H1 (cell line): Measurements from ENCODE around the gene TCF20. TPM values are rescaled to one million over a fixed set of nuclear protein-coding genes. Genes with fewer than 3 reads are reported as not detected.
A peak's percentile ranks its signal among the peaks of the same experiment; 100 is the strongest.

Experiments
- CTCF ChIA-PET: fragments of 300-600 bp; sonication (Branson Sonifier 250); formaldehyde crosslinking; loops from one replicate; lab custom pipeline; 2021; ENCODE audit not compliant: partially characterized antibody; lab: Charles Lee
- POLR2A ChIA-PET: fragments of 300-600 bp; sonication (Branson Sonifier 250); formaldehyde crosslinking; loops from one replicate; lab custom pipeline; 2021; ENCODE audit warnings: inconsistent platforms; ENCODE audit not compliant: partially characterized antibody; lab: Charles Lee
- DNase-seq, 2 experiments: peaks; one replicate each; pipeline versions ENCODE4 v3.0.0 to v3.0.0-alpha.2; 2010 to 2022; ENCODE audit warnings: low spot score in 2 of 2, low read depth in 1 of 2, mixed read lengths in 1 of 2
- FAIRE-seq: peaks from 2 replicates; lab custom pipeline; 2011; peaks lifted over from hg19 to GRCh38; lab: Jason Lieb, UNC
- H2AFZ ChIP-seq: 2 replicates; pipeline ENCODE4 v1.8.1; 2012; ENCODE audit warnings: low read length, inconsistent platforms
- H2AK5ac ChIP-seq: 2 replicates; pipeline ENCODE4 v1.6.1; 2013; ENCODE audit warnings: low read depth, low read length
- H2BK120ac ChIP-seq: replicated peaks from 2 replicates; pipeline ENCODE3; 2013; ENCODE audit warnings: low read depth, low read length, inconsistent platforms
- H2BK12ac ChIP-seq: 2 replicates; pipeline ENCODE4 v1.6.1; 2013; ENCODE audit warnings: low read depth, low read length
- H2BK15ac ChIP-seq: 2 replicates; pipeline ENCODE4 v1.6.1; 2013; ENCODE audit warnings: low read length
- H2BK20ac ChIP-seq: 2 replicates; pipeline ENCODE4 v1.6.1; 2013; ENCODE audit warnings: low read length
- H2BK5ac ChIP-seq: 2 replicates; pipeline ENCODE4 v1.6.1; 2013; ENCODE audit warnings: low read depth, low read length
- H3K14ac ChIP-seq: 2 replicates; pipeline ENCODE4 v1.6.1; 2013; ENCODE audit warnings: inconsistent platforms; ENCODE audit not compliant: insufficient read length
- H3K18ac ChIP-seq: 2 replicates; pipeline ENCODE4 v1.6.1; 2013; ENCODE audit warnings: low read length; ENCODE audit errors: extremely low read depth
- H3K23ac ChIP-seq: 2 replicates; pipeline ENCODE4 v1.6.1; 2013; ENCODE audit warnings: inconsistent platforms; ENCODE audit not compliant: insufficient read length
- H3K23me2 ChIP-seq: 2 replicates; pipeline ENCODE4 v1.6.1; 2013; ENCODE audit warnings: low read depth, low read length
- H3K27ac ChIP-seq: 2 replicates; pipeline ENCODE4 v1.6.1; 2011; ENCODE audit warnings: low read depth, low read length, inconsistent platforms
- H3K27me3 ChIP-seq, 4 experiments: replicated peaks in 1 of 4; 1 replicate in 1 of 4; 2 replicates in 3 of 4; pipeline versions ENCODE4 v1.6.1 to v1.8.1; 2011 to 2013; ENCODE audit warnings: low read length in 3 of 4, mild to moderate bottlenecking in 3 of 4, inconsistent platforms in 2 of 4, mixed read lengths in 2 of 4, moderate library complexity in 1 of 4; ENCODE audit not compliant: control insufficient read depth in 3 of 4, insufficient read depth in 3 of 4; ENCODE audit errors: extremely low read depth in 1 of 4
- H3K36me3 ChIP-seq, 4 experiments: 2 replicates each; pipeline versions ENCODE4 v1.6.1 to v1.8.1; 2011 to 2013; ENCODE audit warnings: mild to moderate bottlenecking in 4 of 4, low read length in 3 of 4, moderate library complexity in 2 of 4, control low read depth in 1 of 4, inconsistent platforms in 1 of 4; ENCODE audit not compliant: insufficient read depth in 4 of 4, control insufficient read depth in 2 of 4
- H3K4ac ChIP-seq: replicated peaks from 2 replicates; pipeline ENCODE3; 2013; ENCODE audit warnings: low read length, low read depth, mixed read lengths, inconsistent platforms; ENCODE audit not compliant: insufficient read length
- H3K4me1 ChIP-seq, 4 experiments: replicated peaks in 1 of 4; 1 replicate in 1 of 4; 2 replicates in 3 of 4; pipeline versions ENCODE4 v1.6.1 to v1.8.1; 2011 to 2013; ENCODE audit warnings: low read length in 3 of 4, inconsistent platforms in 2 of 4, mixed read lengths in 1 of 4; ENCODE audit not compliant: insufficient read depth in 4 of 4, control insufficient read depth in 3 of 4
- H3K4me2 ChIP-seq, 2 experiments: 2 replicates each; pipeline versions ENCODE4 v1.6.1 to v1.8.1; 2011 to 2013; ENCODE audit warnings: low read depth in 2 of 2, low read length in 2 of 2, control low read depth in 1 of 2, inconsistent platforms in 1 of 2, mild to moderate bottlenecking in 1 of 2; ENCODE audit not compliant: insufficient read depth in 1 of 2
- H3K4me3 ChIP-seq, 4 experiments: fragments of 200-600, 300-600 bp in 1 of 4; sonication (generic), shearing (Covaris generic), sonication (Bioruptor Twin) in 1 of 4; 2 replicates each; pipeline versions ENCODE4 v1.5.1 to v1.8.1; 2011 to 2016; ENCODE audit warnings: low read length in 4 of 4, low read depth in 3 of 4, control low read depth in 2 of 4, inconsistent platforms in 2 of 4, mild to moderate bottlenecking in 2 of 4, mixed read lengths in 1 of 4, moderate library complexity in 1 of 4; ENCODE audit not compliant: insufficient read depth in 2 of 4; ENCODE audit errors: extremely low read depth in 1 of 4
- H3K56ac ChIP-seq: replicated peaks from 2 replicates; pipeline ENCODE3; 2013; ENCODE audit warnings: low read depth, mild to moderate bottlenecking, mixed read lengths, low read length, inconsistent platforms; ENCODE audit not compliant: insufficient read length
- H3K79me1 ChIP-seq: 2 replicates; pipeline ENCODE4 v1.6.1; 2013; ENCODE audit warnings: low read depth, low read length, control low read depth
- H3K79me2 ChIP-seq, 2 experiments: 2 replicates each; pipeline versions ENCODE4 v1.6.1 to v1.8.1; 2012 to 2013; ENCODE audit warnings: low read length in 2 of 2, mild to moderate bottlenecking in 2 of 2, inconsistent platforms in 1 of 2; ENCODE audit not compliant: insufficient read depth in 2 of 2, control insufficient read depth in 1 of 2
- H3K9ac ChIP-seq, 4 experiments: replicated peaks in 1 of 4; 1 replicate in 1 of 4; 2 replicates in 3 of 4; pipeline versions ENCODE4 v1.6.1 to v1.8.1; 2011 to 2013; ENCODE audit warnings: low read depth in 3 of 4, low read length in 3 of 4, control low read depth in 2 of 4, mild to moderate bottlenecking in 2 of 4, moderate library complexity in 2 of 4, inconsistent platforms in 1 of 4; ENCODE audit errors: extremely low read depth in 1 of 4
- H3K9me3 ChIP-seq, 2 experiments: 2 replicates each; pipeline versions ENCODE4 v1.6.1 to v1.8.1; 2012 to 2013; ENCODE audit warnings: mild to moderate bottlenecking in 2 of 2, moderate library complexity in 2 of 2, control low read depth in 1 of 2, inconsistent platforms in 1 of 2, low read depth in 1 of 2, low read length in 1 of 2, mixed read lengths in 1 of 2; ENCODE audit not compliant: insufficient read depth in 2 of 2
- H4K20me1 ChIP-seq, 2 experiments: replicated peaks in 1 of 2; 2 replicates each; pipeline versions ENCODE3 to v1.8.1; 2011 to 2013; ENCODE audit warnings: inconsistent platforms in 2 of 2, low read length in 2 of 2, mild to moderate bottlenecking in 1 of 2; ENCODE audit not compliant: insufficient read depth in 2 of 2, control insufficient read depth in 1 of 2
- H4K5ac ChIP-seq: 2 replicates; pipeline ENCODE4 v1.6.1; 2013; ENCODE audit warnings: low read length, low read depth, mixed read lengths, inconsistent platforms; ENCODE audit not compliant: insufficient read length
- H4K8ac ChIP-seq: 2 replicates; pipeline ENCODE4 v1.8.0; 2013; ENCODE audit warnings: mild to moderate bottlenecking, moderate library complexity, low read length, inconsistent platforms; ENCODE audit not compliant: insufficient read depth; ENCODE audit errors: extremely low read depth
- H4K91ac ChIP-seq: replicated peaks from 2 replicates; pipeline ENCODE3; 2013; ENCODE audit warnings: low read length, mixed read lengths, inconsistent platforms; ENCODE audit not compliant: insufficient read length
- CHD2 ChIP-seq: IDR thresholded peaks from 2 replicates; pipeline ENCODE4 v1.6.1; 2012; ENCODE audit warnings: low read length, improper control_type of control experiment
- EP300 ChIP-seq, 2 experiments: IDR thresholded peaks; 1 replicate in 1 of 2; 2 replicates in 1 of 2; pipeline ENCODE4 v1.6.1; 2011 to 2012; ENCODE audit warnings: low read depth in 2 of 2, low read length in 2 of 2, mild to moderate bottlenecking in 2 of 2, borderline replicate concordance in 1 of 2, inconsistent platforms in 1 of 2, moderate library complexity in 1 of 2
- POU5F1 ChIP-seq: IDR thresholded peaks from 2 replicates; pipeline ENCODE4 v1.6.1; 2011; ENCODE audit warnings: low read depth, mild to moderate bottlenecking, low read length, moderate library complexity
- TCF12 ChIP-seq: IDR thresholded peaks from 2 replicates; pipeline ENCODE4 v1.6.1; 2011; ENCODE audit warnings: low read depth, mild to moderate bottlenecking, low read length
- WGBS, 2 experiments: shearing (Covaris generic) in 1 of 2; methylation state at CpG; one replicate each; pipeline versions ENCODE4 v1.1.6 to v1.1.7; 2013 to 2015; ENCODE audit warnings: low lambda C conversion rate in 2 of 2, mixed read lengths in 2 of 2, inconsistent platforms in 1 of 2, low coverage in 1 of 2, missing lambda C conversion rate in 1 of 2; ENCODE audit not compliant: insufficient replicate concordance in 2 of 2, insufficient coverage in 1 of 2, insufficient read length in 1 of 2; ENCODE audit errors: extremely low coverage in 1 of 2, missing lambda C conversion rate in 1 of 2; 5-methylcytosine and 5-hydroxymethylcytosine counted together
- polyA plus RNA-seq, 7 experiments: library from polyadenylated mRNA; depleted of rRNA in 3 of 7; stranded (reverse) in 5 of 7; unstranded in 2 of 7; fragments of >200 nt in 5 of 7; fragments of 200-250 nt in 2 of 7; gene quantifications; 1 replicate in 5 of 7; 2 replicates in 1 of 7; 4 replicates in 1 of 7; pipeline versions ENCODE4 v1.2.1 to v1.2.3, GENCODE V29; 2011 to 2013; ENCODE audit warnings: missing spikeins in 2 of 7, mixed read lengths in 2 of 7
- total RNA-seq: library from RNA; stranded (reverse); fragmentation: NEBNext Ultra II Directional; extraction: Animal tissue kit (Norgen Biotek cat#: 25700); gene quantifications from 2 replicates; pipeline ENCODE4 v1.2.1, GENCODE V29; 2021

The TCF20 gene
- total and polyA plus RNA-seq, 2 of the 8 experiments (the other 6 are each of a cell fraction or from before 2014, with no cell fraction given), result 22.0 to 79.8 TPM

- Histone ChIP-seq H3K18ac (peak overlapping the region; percentile 73; the same call in 1 of the 2 replicates), H3K9ac (no peak overlapping the region), H3K4ac (no peak overlapping the region), H3K14ac (no peak overlapping the region), H3K4me2 (0 out of 4 replicates have a peak overlapping the region, but pooled peaks have one; percentile 9 to 51), H4K8ac (no peak overlapping the region; the same call in 1 of the 2 replicates), H2AFZ (no peak overlapping the region), H4K5ac (no peak overlapping the region), H3K4me3 (no peak overlapping the region), H2BK15ac (0 out of 2 replicates have a peak overlapping the region, but pooled peaks have one; percentile 98), H2BK12ac (peak overlapping the region; percentile 98; the same call in 1 of the 2 replicates), H3K23ac (no peak overlapping the region), H2BK5ac (no peak overlapping the region), H3K79me1 (no peaks in the 10 kb centered on the region), H2AK5ac (no peak overlapping the region), H3K56ac (no peak overlapping the region), H3K27me3 (peaks cover 0 to 7% (median 6%) of the 10 kb centered on the region in 4 experiments; a peak in 5 of 7 replicates), H3K9me3 (no peaks in the 10 kb centered on the region), H3K27ac (no peak overlapping the region), H3K36me3 (no peaks in the 10 kb centered on the region), H4K20me1 (peaks cover 2 to 3% of the 10 kb centered on the region in 2 experiments), H2BK20ac (no peak overlapping the region), H3K4me1 (peaks cover 10 to 59% (median 43%) of the 10 kb centered on the region in 4 experiments), H3K23me2 (peaks cover 5% of the 10 kb centered on the region; the same call in 1 of the 2 replicates), H4K91ac (peak overlapping the region; percentile 76), H3K79me2 (no peaks in the 10 kb centered on the region), H2BK120ac (no peak overlapping the region)
- FAIRE-seq, result no peak
- WGBS, 2 experiments, result 84% methylated on average over 12 of the region's 12 CpGs; no CpG with 5 or more reads in 1 of the 2 experiments
- no peak for DNase-seq
- CTCF ChIA-PET, result interaction anchor here (1.0 to 2.6 kb wide), 3 partner anchors 11 to 110 kb away, joined by 3 to 19 read pairs (median 6); no protein-coding TSS in a partner anchor
- TF ChIP-seq CHD2 (no peak), TCF12 (no peak), POU5F1 (no peak), EP300 (IDR thresholded peaks at IDR 0.05; ENCODE audit: borderline replicate concordance in 1 of 2, low read depth in 2 of 2, low read length in 2 of 2) (no peak)
- POLR2A ChIA-PET, result interaction anchor here (2.8 kb wide), 1 partner anchor 44 kb away, joined by 8 read pairs; no protein-coding TSS in a partner anchor
These were observed 31.3 kb upstream of the TCF20 start for GRCh38 chr22:42301742-42302102.
